Colonic mucosa (tissue), 4 donors: ENCODE results near the gene TDRD7. TPM values are rescaled to one million over a fixed set of nuclear protein-coding genes. Genes with fewer than 3 reads are reported as not detected.

ENCODE experiments used
- DNase-seq: peaks from one replicate; pipeline ENCODE4 v3.0.0-alpha.2; 2020
- H3K27ac ChIP-seq: fragments of 200-600 bp; one replicate; pipeline ENCODE4 v1.8.0; 2021
- H3K27me3 ChIP-seq: fragments of 200-600 bp; one replicate; pipeline ENCODE4 v1.8.0; 2021
- H3K36me3 ChIP-seq: fragments of 200-600 bp; one replicate; pipeline ENCODE4 v1.8.0; 2021
- H3K4me1 ChIP-seq: fragments of 200-600 bp; one replicate; pipeline ENCODE4 v1.8.0; 2021; ENCODE audit warnings: mild to moderate bottlenecking
- H3K4me3 ChIP-seq: fragments of 200-600 bp; one replicate; pipeline ENCODE4 v1.8.0; 2021
- H3K9ac ChIP-seq, 2 donors: one replicate each; pipeline ENCODE4 v1.7.0; 2013; ENCODE audit warnings: control low read depth in 2 of 2, low read depth in 2 of 2, low read length in 2 of 2
- H3K9me3 ChIP-seq: fragments of 200-600 bp; one replicate; pipeline ENCODE4 v1.8.0; 2021
- CTCF ChIP-seq: fragments of 200-600 bp; IDR thresholded peaks from one replicate; pipeline ENCODE4 v1.8.0; 2022; ENCODE audit warnings: antibody characterized with exemption, mild to moderate bottlenecking
- intact Hi-C: fragments of 100-400 bp; cut with DNase I; formaldehyde crosslinking; loops from one replicate; pipeline ENCODE4 v1.14.1; 2022
- total RNA-seq, 2 donors: library from RNA; stranded (reverse); fragmentation: NEBNext Ultra II Directional in 1 of 2; extraction: Animal tissue kit (Norgen Biotek cat#: 25700) in 1 of 2; gene quantifications; one replicate each; pipeline ENCODE4 v1.2.1, GENCODE V29; 2021
- donor health status: healthy.
- donor health status: DM: no; HTN: no; CAD: no.
- donor health status: DM: no; HTN: no; CAD: no.

Gene TDRD7
- total RNA-seq, 2 donors from 2014 or later: 28.8 to 35.3 TPM

DNA sequence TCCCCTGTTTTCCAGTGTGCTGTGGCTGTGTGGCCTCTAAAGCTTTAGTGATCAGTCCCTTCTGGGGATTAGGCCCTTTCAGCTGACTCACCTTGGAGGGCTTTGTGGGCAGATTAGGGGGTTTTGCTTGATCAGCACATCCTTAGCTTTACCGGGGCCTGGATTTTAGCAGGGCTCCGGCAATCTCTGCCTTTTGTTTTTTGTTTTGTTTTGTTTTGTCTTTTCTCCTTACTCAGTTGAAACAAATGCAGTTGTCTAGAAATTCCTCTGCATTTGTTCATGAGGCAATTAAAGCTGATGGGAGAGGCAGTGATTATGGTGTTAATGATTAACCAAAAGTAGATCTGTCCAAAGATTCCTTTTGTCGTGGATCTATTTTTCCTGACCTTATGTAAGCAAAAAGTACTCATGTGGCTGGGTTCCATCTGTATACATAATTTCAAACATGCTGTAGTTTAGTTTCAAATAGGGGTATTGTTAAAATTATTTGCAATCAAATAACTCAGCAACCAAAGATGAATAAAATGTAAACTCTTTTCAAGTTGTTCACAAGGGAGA lies 5.2 kb upstream of the TDRD7 start:
- TF ChIP-seq CTCF: no peak
- H3K4me1 ChIP-seq: peaks cover 5% of the 10 kb centered on the region
- intact Hi-C loops: no loop called here
- no peaks in the 10 kb centered on the region for H3K27me3 ChIP-seq
- no peak for DNase-seq
- peak overlapping the region; percentile 70 for H3K27ac ChIP-seq
- H3K36me3 ChIP-seq: no peaks in the 10 kb centered on the region
- no peaks in the 10 kb centered on the region for H3K9me3 ChIP-seq
- no peak overlapping the region for H3K4me3 ChIP-seq
- H3K9ac ChIP-seq: peak overlapping the region in 1 of 2 donors; percentile 69

GRCh38 chr9:97408562-97408961 lies 3.3 kb upstream of the TDRD7 start:
- Histone ChIP-seq H3K9me3 (no peaks in the 10 kb centered on the region), H3K27me3 (no peaks in the 10 kb centered on the region), H3K4me1 (peaks cover 8% of the 10 kb centered on the region), H3K4me3 (no peak overlapping the region), H3K36me3 (no peaks in the 10 kb centered on the region), H3K27ac (no peak overlapping the region), H3K9ac (no peak overlapping the region)
- no peak for TF ChIP-seq CTCF
- intact Hi-C loops: no loop called here
- no peak for DNase-seq

GRCh38 chr9:97411440-97411788 lies 482 bp upstream of the TDRD7 start:
- no peaks in the 10 kb centered on the region for H3K27me3 ChIP-seq
- peak overlapping the region; percentile 28 to 58 for H3K9ac ChIP-seq
- H3K36me3 ChIP-seq: no peaks in the 10 kb centered on the region
- DNase-seq: no peak
- H3K9me3 ChIP-seq: no peaks in the 10 kb centered on the region
- H3K27ac ChIP-seq: peak overlapping the region; percentile 88
- no peak for TF ChIP-seq CTCF
- intact Hi-C loops: no loop called here
- H3K4me1 ChIP-seq: peaks cover 4% of the 10 kb centered on the region
- peak overlapping the region; percentile 98 for H3K4me3 ChIP-seq

- H3K27me3 ChIP-seq: no peaks in the 10 kb centered on the region
- peak overlapping the region; percentile 88 for H3K27ac ChIP-seq
- intact Hi-C loops: no loop called here
- H3K9ac ChIP-seq: peak overlapping the region; percentile 92 to 94
- peaks cover 8% of the 10 kb centered on the region for H3K4me1 ChIP-seq
- no peaks in the 10 kb centered on the region for H3K36me3 ChIP-seq
- H3K4me3 ChIP-seq: peak overlapping the region; percentile 98
- TF ChIP-seq CTCF: no peak
- peak; percentile 62 for DNase-seq
- no peaks in the 10 kb centered on the region for H3K9me3 ChIP-seq
Observed at GRCh38 chr9:97412626-97413385, 910 bp downstream of the TDRD7 start.

DNA sequence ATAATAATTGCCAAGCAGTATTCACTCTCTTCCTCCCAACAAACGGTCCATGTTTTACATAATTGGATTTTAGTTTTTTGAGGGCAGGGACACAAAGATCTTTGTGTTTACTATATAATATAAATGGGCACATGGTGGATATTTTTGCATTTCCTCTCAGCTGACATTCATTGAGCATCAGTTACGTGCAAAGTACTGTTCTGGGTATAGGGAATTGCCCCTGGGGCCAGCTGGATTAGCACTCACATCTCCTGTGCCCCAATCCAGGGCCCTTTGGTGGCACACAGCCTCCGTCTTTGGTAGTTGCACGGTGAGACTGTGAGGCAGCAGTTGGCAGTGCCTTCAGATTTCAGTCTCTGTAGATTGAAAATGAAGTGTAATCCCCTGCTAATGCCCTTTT lies 1.6 kb downstream of the TDRD7 start:
- Histone ChIP-seq H3K9me3 (no peaks in the 10 kb centered on the region), H3K4me1 (peaks cover 13% of the 10 kb centered on the region), H3K27me3 (no peaks in the 10 kb centered on the region), H3K4me3 (no peak overlapping the region), H3K36me3 (no peaks in the 10 kb centered on the region), H3K27ac (peak overlapping the region; percentile 88), H3K9ac (no peak overlapping the region)
- intact Hi-C loops: no loop called here
- DNase-seq: no peak
- no peak for TF ChIP-seq CTCF
